PC-9 (cell line): Measurements from ENCODE around the gene UBN2. TPM values are rescaled to one million over a fixed set of nuclear protein-coding genes. Genes with fewer than 3 reads are reported as not detected.
"Not testable (repeated sequence)": the region's sequence is repeated elsewhere in the genome, so short reads cannot be mapped to it uniquely, and the experiment has no call there.

Experiments
- BruUV-seq: library from RNA; stranded (reverse); fragments of 400-500 nt; replicated peaks from 2 replicates; lab custom pipeline; 2021; lab: Mats Ljungman, UMichigan
- CTCF ChIA-PET: fragments of 300-600 bp; sonication (Branson Sonifier 250); formaldehyde crosslinking; loops from one replicate; lab custom pipeline; 2022; ENCODE audit warnings: antibody characterized with exemption; lab: Charles Lee
- POLR2A ChIA-PET: fragments of 300-600 bp; sonication (Branson Sonifier 250); formaldehyde crosslinking; loops from one replicate; lab custom pipeline; 2022; ENCODE audit warnings: antibody characterized with exemption; ENCODE audit not compliant: unreplicated experiment; lab: Charles Lee
- DNase-seq, 2 experiments: peaks; one replicate each; pipeline versions ENCODE4 v3.0.0 to v3.0.0-alpha.2; 2015 to 2022; ENCODE audit warnings: mixed read lengths in 1 of 2
- H2AFZ ChIP-seq: fragments of 200-600 bp; sonication (generic); 2 replicates; pipeline ENCODE4 v1.8.1; 2017; ENCODE audit warnings: antibody characterized with exemption
- H3F3A ChIP-seq: fragments of 200-600 bp; sonication (generic); 2 replicates; pipeline ENCODE4 v1.8.1; 2017; ENCODE audit warnings: antibody characterized with exemption, mild to moderate bottlenecking, low read depth; ENCODE audit not compliant: insufficient read depth
- H3K27ac ChIP-seq: fragments of 200-600 bp; sonication (generic); 2 replicates; pipeline ENCODE4 v1.6.1; 2016; ENCODE audit warnings: mixed run types
- H3K27me3 ChIP-seq: fragments of 200-600 bp; sonication (generic); 2 replicates; pipeline ENCODE4 v1.6.1; 2016; ENCODE audit warnings: low read depth, mixed run types; ENCODE audit not compliant: insufficient read depth
- H3K36me3 ChIP-seq: fragments of 200-600 bp; sonication (generic); 2 replicates; pipeline ENCODE4 v1.6.1; 2016; ENCODE audit warnings: low read depth, mixed run types
- H3K4me1 ChIP-seq: fragments of 200-600 bp; sonication (generic); replicated peaks from 2 replicates; pipeline ENCODE4 v1.6.1; 2016; ENCODE audit warnings: mixed run types; ENCODE audit not compliant: insufficient read depth
- H3K4me2 ChIP-seq: fragments of 200-600 bp; sonication (generic); 2 replicates; pipeline ENCODE4 v1.6.1; 2017; ENCODE audit warnings: mixed run types
- H3K4me3 ChIP-seq: fragments of 200-600 bp; sonication (generic); 2 replicates; pipeline ENCODE4 v1.6.1; 2016; ENCODE audit warnings: mixed run types
- H3K79me2 ChIP-seq: fragments of 200-600 bp; sonication (generic); 2 replicates; pipeline ENCODE4 v1.6.1; 2017; ENCODE audit warnings: low read depth, mixed run types
- H3K9me2 ChIP-seq: fragments of 200-600 bp; sonication (generic); 2 replicates; pipeline ENCODE4 v1.8.1; 2017; ENCODE audit warnings: mild to moderate bottlenecking; ENCODE audit not compliant: insufficient read depth
- H3K9me3 ChIP-seq: fragments of 200-600 bp; sonication (generic); 2 replicates; pipeline ENCODE4 v1.8.1; 2016; ENCODE audit warnings: low read depth; ENCODE audit not compliant: insufficient read depth
- H4K20me1 ChIP-seq: fragments of 200-600 bp; sonication (generic); 2 replicates; pipeline ENCODE4 v1.8.1; 2017; ENCODE audit not compliant: insufficient read depth
- EZH2 ChIP-seq: fragments of 200-600 bp; sonication (generic); IDR thresholded peaks from 2 replicates; pipeline ENCODE4 v1.8.0; 2017; ENCODE audit warnings: antibody characterized with exemption, low read depth
- intact Hi-C: fragments of 100-400 bp; cut with micrococcal nuclease; formaldehyde crosslinking; loops from one replicate; pipeline ENCODE4 v1.10.0; 2022; ENCODE audit not compliant: unreplicated experiment
- total RNA-seq: library from RNA; stranded (reverse); gene quantifications from 2 replicates; pipeline ENCODE4 v1.2.3, GENCODE V29; 2021
- TF ChIP-seq, protein P1 (sequence below): fragments of 200-600 bp; sonication (generic); conservative IDR thresholded peaks from 2 replicates; pipeline ENCODE4 v1.6.1; 2017; ENCODE audit warnings: mixed run types, antibody characterized with exemption, mild to moderate bottlenecking, moderate library complexity

Gene UBN2
- total RNA-seq, 1 experiment from 2014 or later: 34.1 TPM

DNA sequence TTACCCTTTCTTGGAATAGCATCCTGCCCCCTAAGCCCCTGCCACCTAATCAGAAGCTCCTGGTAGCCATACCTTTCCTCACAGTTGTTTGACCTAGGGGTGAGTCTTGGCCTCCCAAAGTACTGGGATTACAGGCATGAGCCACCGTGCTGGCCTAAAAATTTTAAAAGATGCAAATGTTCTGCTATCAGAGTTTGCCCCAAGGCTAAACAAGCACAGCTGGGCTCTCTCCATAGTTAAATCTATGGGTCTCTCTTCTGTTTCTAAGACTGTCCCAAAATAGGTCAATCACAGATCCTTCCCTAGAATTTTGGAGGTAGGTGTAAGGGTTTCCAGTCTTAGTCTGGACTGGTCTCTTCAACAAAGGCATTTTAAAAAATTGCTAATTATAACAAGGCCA is 12.9 kb upstream of the UBN2 start:
- no peak overlapping the region for H3K4me2 ChIP-seq
- H3K27me3 ChIP-seq: no peaks in the 10 kb centered on the region
- H3K79me2 ChIP-seq: no peaks in the 10 kb centered on the region
- no peak overlapping the region for H2AFZ ChIP-seq
- no peaks in the 10 kb centered on the region for H3K4me1 ChIP-seq
- DNase-seq: no peak
- intact Hi-C loops: no loop called here
- H4K20me1 ChIP-seq: no peaks in the 10 kb centered on the region
- H3K4me3 ChIP-seq: no peak overlapping the region
- ChIA-PET POLR2A (no interaction called here), CTCF (no interaction called here)
- BruUV-seq: no TSS peak
- H3K36me3 ChIP-seq: no peaks in the 10 kb centered on the region
- H3K27ac ChIP-seq: no peak overlapping the region
- no peaks in the 10 kb centered on the region for H3F3A ChIP-seq
- H3K9me2 ChIP-seq: no peaks in the 10 kb centered on the region
- TF ChIP-seq, protein P1, sequence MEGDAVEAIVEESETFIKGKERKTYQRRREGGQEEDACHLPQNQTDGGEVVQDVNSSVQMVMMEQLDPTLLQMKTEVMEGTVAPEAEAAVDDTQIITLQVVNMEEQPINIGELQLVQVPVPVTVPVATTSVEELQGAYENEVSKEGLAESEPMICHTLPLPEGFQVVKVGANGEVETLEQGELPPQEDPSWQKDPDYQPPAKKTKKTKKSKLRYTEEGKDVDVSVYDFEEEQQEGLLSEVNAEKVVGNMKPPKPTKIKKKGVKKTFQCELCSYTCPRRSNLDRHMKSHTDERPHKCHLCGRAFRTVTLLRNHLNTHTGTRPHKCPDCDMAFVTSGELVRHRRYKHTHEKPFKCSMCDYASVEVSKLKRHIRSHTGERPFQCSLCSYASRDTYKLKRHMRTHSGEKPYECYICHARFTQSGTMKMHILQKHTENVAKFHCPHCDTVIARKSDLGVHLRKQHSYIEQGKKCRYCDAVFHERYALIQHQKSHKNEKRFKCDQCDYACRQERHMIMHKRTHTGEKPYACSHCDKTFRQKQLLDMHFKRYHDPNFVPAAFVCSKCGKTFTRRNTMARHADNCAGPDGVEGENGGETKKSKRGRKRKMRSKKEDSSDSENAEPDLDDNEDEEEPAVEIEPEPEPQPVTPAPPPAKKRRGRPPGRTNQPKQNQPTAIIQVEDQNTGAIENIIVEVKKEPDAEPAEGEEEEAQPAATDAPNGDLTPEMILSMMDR: no peak
- TF ChIP-seq EZH2: no peak
- no peaks in the 10 kb centered on the region for H3K9me3 ChIP-seq

DNA sequence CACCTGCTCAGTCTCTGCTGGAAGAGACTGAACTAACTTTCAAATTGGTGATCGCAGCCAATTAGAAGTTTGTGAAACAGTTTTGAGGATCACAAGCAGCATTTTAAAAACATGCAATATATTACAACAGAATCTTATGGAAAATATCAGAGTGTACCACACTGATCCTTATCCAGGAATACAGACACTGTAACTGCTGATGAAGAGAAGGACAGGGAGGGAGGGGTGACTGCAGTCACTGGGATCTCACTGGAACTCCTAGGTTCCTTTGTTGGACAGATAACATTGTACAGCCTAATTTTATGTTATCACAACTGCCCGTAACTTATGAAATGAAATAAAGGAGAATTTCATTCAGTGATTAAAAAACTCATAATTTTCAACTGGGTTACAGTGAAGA is 6.8 kb upstream of the UBN2 start:
- H3F3A ChIP-seq: no peaks in the 10 kb centered on the region

DNA sequence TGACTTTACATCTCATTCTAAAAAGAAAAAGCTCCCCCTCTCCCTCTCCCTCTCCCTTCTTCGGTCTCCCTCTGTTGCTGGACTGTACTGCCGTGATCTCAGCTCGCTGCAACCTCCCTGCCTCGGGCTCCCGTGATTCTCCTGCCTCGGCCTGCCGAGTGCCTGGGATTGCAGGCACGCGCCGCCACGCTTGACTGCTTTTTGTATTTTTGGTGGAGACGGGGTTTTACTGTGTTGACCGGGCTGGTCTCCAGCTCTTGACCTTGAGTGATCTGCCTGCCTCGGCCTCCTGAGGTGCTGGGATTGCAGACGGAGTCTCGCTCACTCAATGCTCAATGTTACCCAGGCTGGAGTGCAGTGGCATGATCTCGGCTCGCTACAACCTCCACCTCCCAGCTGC is 6.2 kb upstream of the UBN2 start:
- CTCF ChIA-PET, H3K27ac ChIP-seq, H4K20me1 ChIP-seq, POLR2A ChIA-PET, H3K9me2 ChIP-seq, H3K4me1 ChIP-seq, H3K4me3 ChIP-seq, H3K36me3 ChIP-seq, BruUV-seq, H3K4me2 ChIP-seq, H2AFZ ChIP-seq, intact Hi-C loops, H3K9me3 ChIP-seq, H3K27me3 ChIP-seq, H3F3A ChIP-seq, H3K79me2 ChIP-seq, DNase-seq: not testable (repeated sequence)

More for the DNA sequence above, 6.8 kb upstream of the UBN2 start:
- Histone ChIP-seq H3K4me3 (no peak overlapping the region), H3K36me3 (no peaks in the 10 kb centered on the region), H3K27me3 (no peaks in the 10 kb centered on the region), H3K4me1 (no peaks in the 10 kb centered on the region), H3K4me2 (no peak overlapping the region), H3K79me2 (no peaks in the 10 kb centered on the region), H2AFZ (no peak overlapping the region), H3K9me3 (no peaks in the 10 kb centered on the region), H4K20me1 (no peaks in the 10 kb centered on the region), H3K9me2 (no peaks in the 10 kb centered on the region), H3K27ac (no peak overlapping the region)
- TF ChIP-seq, protein P1: no peak
- TF ChIP-seq EZH2: no peak
- ChIA-PET POLR2A (no interaction called here), CTCF (no interaction called here)
- DNase-seq: no peak
- no TSS peak for BruUV-seq
- intact Hi-C loops: no loop called here

- H3K4me2 ChIP-seq, H3K9me3 ChIP-seq, H3K4me3 ChIP-seq, H3F3A ChIP-seq, H3K79me2 ChIP-seq, DNase-seq, intact Hi-C loops, H4K20me1 ChIP-seq, H3K27me3 ChIP-seq, H3K36me3 ChIP-seq, BruUV-seq, CTCF ChIA-PET, H3K27ac ChIP-seq, POLR2A ChIA-PET, H2AFZ ChIP-seq, H3K4me1 ChIP-seq, H3K9me2 ChIP-seq: not testable (repeated sequence)
These were observed 5.5 kb upstream of the UBN2 start for GRCh38 chr7:139225286-139226157.

- DNase-seq, H3K4me2 ChIP-seq, H3K27me3 ChIP-seq, POLR2A ChIA-PET, CTCF ChIA-PET, H3K4me3 ChIP-seq, H3K4me1 ChIP-seq, H3K36me3 ChIP-seq, H3K27ac ChIP-seq, H3F3A ChIP-seq, BruUV-seq, H3K9me2 ChIP-seq, H3K79me2 ChIP-seq, intact Hi-C loops, H3K9me3 ChIP-seq, H2AFZ ChIP-seq, H4K20me1 ChIP-seq: not testable (repeated sequence)
These were observed 4.9 kb upstream of the UBN2 start for GRCh38 chr7:139226158-139226515.

GRCh38 chr7:139226988-139227488 is 4.0 kb upstream of the UBN2 start:
- H3K36me3 ChIP-seq, H3K27ac ChIP-seq, H3K9me2 ChIP-seq, H4K20me1 ChIP-seq, H3K4me1 ChIP-seq, intact Hi-C loops, H3K4me2 ChIP-seq, BruUV-seq, H3K9me3 ChIP-seq, CTCF ChIA-PET, H3K79me2 ChIP-seq, H3K27me3 ChIP-seq, H3K4me3 ChIP-seq, DNase-seq, H3F3A ChIP-seq, H2AFZ ChIP-seq: not testable (repeated sequence)
- POLR2A ChIA-PET: interaction anchor here (0.7 kb wide), 1 partner anchor 110 kb away, joined by 9 read pairs; no protein-coding TSS in a partner anchor
